ENCODE data around the gene ALKBH4. TPM values are rescaled to one million over a fixed set of nuclear protein-coding genes. Genes with fewer than 3 reads are reported as not detected.
"Not testable (repeated sequence)": the region's sequence is repeated elsewhere in the genome, so short reads cannot be mapped to it uniquely, and the experiment has no call there.

ALKBH4 gene
- total RNA-seq, 1 experiment from 2014 or later, result 8.5 TPM

DNA sequence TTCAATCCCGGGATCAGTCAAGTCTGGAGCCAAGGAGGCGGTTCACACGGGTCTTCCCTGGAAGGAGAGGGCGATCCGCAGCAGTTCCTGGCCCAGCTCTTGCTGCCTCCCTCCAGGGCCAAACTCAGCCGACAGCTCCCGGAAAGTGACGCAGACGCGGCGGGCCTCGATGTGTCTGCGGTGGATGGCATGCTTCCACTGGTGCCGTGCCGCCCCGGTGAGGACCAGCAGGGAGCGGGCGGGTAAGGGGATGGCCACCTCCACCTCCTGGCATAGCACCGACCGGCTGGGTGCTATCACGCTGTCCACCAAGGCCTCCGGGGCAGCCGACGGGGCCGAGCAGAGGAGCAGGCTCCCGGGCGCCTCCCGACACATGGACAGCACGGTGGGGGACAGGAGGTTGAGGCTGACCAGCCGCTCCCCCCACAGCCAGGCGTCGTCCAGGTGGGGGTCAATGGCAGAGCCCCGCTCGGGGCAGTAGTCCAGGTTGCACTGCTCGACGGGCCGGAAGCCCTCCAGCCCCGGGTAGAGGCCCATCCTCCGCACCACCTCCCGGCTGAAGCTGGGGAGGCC, 7.2 kb downstream of the ALKBH4 start:
- DNase-seq (ENCODE audit: extremely low read depth, low read depth), result no peak

- no peak for DNase-seq (ENCODE audit: extremely low read depth, low read depth)
Observed at GRCh38 chr7:102456327-102456726, 8.3 kb downstream of the ALKBH4 start.

GRCh38 chr7:102455596-102455995, 9.1 kb downstream of the ALKBH4 start:
- DNase-seq (ENCODE audit: extremely low read depth, low read depth), result no peak

DNA sequence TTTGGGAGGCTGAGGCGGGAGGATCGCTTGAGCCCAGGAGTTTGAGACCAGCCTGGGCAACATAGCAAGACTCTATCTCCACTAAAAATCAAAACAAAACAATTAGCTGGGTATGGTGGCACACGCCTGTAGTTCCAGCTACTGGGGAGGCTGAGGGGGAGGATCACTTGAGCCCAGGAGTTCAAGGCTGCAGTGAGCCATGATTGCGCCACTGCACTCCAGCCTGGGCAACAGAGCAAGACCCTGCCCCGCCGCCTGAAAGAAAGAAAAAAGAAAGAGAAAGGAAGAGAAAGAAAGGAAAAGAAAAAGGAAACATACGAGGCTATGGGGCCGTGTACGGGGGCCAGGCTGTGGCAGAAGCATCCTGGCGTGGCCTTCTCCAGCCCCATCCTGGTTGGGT, 9.7 kb downstream of the ALKBH4 start:
- not testable (repeated sequence) for DNase-seq (ENCODE audit: extremely low read depth, low read depth)

- no peak for DNase-seq (ENCODE audit: extremely low read depth, low read depth)
Observed at GRCh38 chr7:102454468-102454867, 10.2 kb downstream of the ALKBH4 start.

DNA sequence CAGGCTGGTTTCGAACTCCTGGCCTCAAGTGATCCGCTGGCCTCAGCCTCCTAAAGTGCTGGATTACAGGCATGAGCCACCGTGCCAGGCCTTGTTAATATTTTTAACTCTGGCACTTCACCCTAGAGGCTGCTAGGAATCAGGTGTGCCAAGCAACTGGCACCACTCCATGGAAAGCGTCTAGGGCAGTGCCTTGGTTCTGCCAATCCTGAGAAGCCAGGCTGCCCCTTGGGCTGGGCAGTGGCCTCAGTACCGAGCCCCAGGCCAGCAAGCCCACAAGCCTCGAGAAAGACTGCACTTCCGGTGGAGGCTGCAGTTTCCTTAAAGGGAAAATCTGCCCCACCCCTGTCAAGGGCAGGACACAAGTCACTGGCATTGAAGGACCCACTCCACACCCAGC, 11.3 kb downstream of the ALKBH4 start:
- no peak for DNase-seq (ENCODE audit: extremely low read depth, low read depth)

- no peak for DNase-seq (ENCODE audit: extremely low read depth, low read depth)
Observed at GRCh38 chr7:102452451-102452850, 12.2 kb downstream of the ALKBH4 start.

- no peak for DNase-seq (ENCODE audit: extremely low read depth, low read depth)
Observed at GRCh38 chr7:102451371-102452054, 13.2 kb downstream of the ALKBH4 start.

- DNase-seq (ENCODE audit: extremely low read depth, low read depth), result no peak
Observed at GRCh38 chr7:102450242-102450641, 14.4 kb downstream of the ALKBH4 start.

- no peak for DNase-seq (ENCODE audit: extremely low read depth, low read depth)
Observed at GRCh38 chr7:102449136-102449535, 15.5 kb downstream of the ALKBH4 start.

DNA sequence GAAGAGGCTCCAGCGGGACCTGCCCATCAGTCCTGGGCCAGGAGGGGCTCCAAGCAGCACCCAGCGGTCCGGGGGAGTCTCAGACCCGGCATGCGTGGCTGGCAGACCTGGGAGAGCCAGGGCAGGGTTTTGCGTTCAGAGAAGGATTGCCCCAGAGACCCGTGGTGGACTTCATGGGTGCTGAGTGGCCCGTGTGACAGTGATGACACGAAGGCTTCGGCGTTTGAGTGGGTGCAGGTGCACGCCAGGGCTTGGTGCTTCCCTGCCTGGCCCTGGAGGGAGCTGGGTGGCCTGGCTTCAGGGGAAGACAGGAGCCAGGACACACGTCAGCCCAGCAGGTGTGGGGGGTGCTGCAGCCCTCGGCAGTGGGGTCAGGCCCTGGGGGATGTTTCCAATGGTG, 17.4 kb downstream of the ALKBH4 start:
- no peak for DNase-seq (ENCODE audit: extremely low read depth, low read depth)

GRCh38 chr7:102446387-102447156, 18.1 kb downstream of the ALKBH4 start:
- DNase-seq (ENCODE audit: extremely low read depth, low read depth), result no peak

GRCh38 chr7:102445674-102446071, 19.0 kb downstream of the ALKBH4 start:
- DNase-seq (ENCODE audit: extremely low read depth, low read depth), result no peak

- no peak for DNase-seq (ENCODE audit: extremely low read depth, low read depth)
Observed at GRCh38 chr7:102444961-102445673, 19.5 kb downstream of the ALKBH4 start.

GRCh38 chr7:102439963-102440795, 24.5 kb downstream of the ALKBH4 start:
- no peak for DNase-seq (ENCODE audit: extremely low read depth, low read depth)

DNA sequence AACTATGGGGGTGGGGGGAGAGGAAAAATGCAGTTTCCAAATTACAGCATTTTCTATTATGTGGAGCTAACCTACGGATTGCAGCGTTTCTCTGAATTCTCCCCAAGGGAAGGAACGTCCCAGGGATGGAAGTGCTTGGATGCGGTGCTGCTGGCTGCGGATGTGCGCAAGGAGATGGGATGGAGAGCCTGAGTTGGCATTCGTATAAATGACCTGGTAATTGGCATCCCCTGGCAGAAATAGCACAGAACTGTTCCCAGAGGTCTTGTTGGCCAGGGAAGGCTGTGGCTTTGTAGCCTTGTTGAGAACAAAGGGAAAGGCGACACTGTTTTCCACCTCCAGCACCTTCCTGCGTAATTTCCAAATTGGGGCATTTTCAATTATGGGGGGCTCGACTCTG, 28.5 kb downstream of the ALKBH4 start:
- DNase-seq (ENCODE audit: extremely low read depth, low read depth), result no peak

DNA sequence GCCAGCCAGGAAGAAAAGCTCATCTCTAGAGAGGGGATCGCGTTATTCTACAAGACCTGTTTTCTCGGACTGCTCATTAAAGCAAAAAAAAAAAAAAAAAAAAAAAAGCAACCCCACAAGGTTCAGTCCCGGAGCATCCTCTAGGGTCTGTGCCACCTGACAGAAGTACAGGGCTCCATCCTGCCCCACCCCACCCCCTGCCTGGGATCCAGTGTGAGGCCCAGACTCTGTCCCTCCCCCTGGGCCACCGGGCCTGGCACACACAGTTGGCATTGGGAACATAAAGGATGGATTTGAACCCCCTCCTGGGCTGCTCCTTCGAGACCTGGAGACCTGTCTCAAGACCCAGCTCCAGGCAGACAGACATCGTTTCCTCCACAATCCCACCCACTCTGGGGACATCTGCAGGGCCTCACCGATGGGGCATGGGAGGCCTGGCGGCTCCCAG, 30.6 kb downstream of the ALKBH4 start:
- no peak for DNase-seq (ENCODE audit: extremely low read depth, low read depth)

DNA sequence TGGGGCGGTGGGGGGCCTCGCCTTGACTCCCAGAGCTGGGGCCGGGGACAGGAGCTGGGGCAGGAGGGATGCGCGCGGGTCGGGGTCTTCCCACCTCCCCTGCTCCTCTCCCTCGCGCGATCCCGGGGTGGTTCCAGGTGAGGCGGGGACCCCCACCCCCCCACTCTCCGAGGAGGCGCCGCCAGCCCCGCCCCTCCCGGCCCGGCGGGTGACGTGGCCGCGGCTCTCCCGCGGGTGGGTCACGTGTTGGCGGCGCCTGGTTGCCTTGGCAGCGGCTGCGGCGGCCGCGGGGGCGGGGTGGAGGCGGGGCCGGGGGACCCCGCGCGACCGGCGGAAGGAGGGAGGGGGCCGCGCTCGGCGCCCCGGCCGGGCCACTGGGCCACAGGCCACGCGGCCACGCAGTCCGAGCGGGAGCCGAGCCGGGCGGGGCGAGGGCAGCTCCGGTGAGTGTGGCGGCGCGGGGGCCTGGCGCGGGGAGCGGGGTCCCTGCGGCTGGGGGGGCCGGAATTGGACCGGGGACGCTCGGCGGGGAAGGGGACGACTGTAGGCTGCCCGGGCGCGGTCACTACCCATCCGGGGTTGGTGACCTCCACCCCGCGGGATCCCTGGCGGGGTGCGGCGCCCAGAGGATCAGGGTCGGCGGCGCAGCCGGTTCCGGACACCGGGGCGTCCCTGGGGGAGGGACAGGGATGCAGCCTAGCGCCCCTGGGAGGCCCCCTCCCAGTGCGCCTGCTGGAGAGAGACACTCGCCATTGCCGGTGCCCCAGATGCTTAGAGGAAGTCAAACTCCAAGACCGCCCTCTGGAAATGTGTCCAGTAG, 31.2 kb downstream of the ALKBH4 start, which contains the start of gene ORAI2:
Gene ORAI2 (plus strand): TSS at position 357 of the 820 bp plus-strand sequence. CDS start 5,382 bp downstream, outside the sequence.
- DNase-seq (ENCODE audit: extremely low read depth, low read depth), result peak; percentile 47
